GM13977 (cell line): ENCODE measurements around the gene ADCY2.

Experiments used
- DNase-seq: peaks from one replicate; pipeline ENCODE4 v3.0.0; 2012; ENCODE audit warnings: low spot score
- CTCF ChIP-seq: IDR thresholded peaks from 2 replicates; pipeline ENCODE4 v1.5.1; 2012; ENCODE audit warnings: mild to moderate bottlenecking, control low read depth; ENCODE audit not compliant: insufficient read depth; ENCODE audit errors: extremely low read depth, missing control alignments
- in situ Hi-C: fragments of 300-500 bp; cut with MboI; formaldehyde crosslinking; loops from one replicate; pipeline ENCODE4 v1.12.0; 2022; ENCODE audit warnings: low sequenced_read_pairs, low pct_unique_long_range_greater_than_20kb, mixed read lengths, inconsistent platforms; ENCODE audit not compliant: unreplicated experiment

Gene ADCY2

GRCh38 chr5:7473115-7473514 is 77.2 kb downstream of the ADCY2 start:
- in situ Hi-C loops = no loop called here
- no peak for DNase-seq
- TF ChIP-seq CTCF = no peak

- TF ChIP-seq CTCF = no peak
- no peak for DNase-seq
- in situ Hi-C loops = no loop called here
These were observed 77.8 kb downstream of the ADCY2 start for GRCh38 chr5:7473668-7474215.

GRCh38 chr5:7474821-7475403 is 79.0 kb downstream of the ADCY2 start:
- in situ Hi-C loops = no loop called here
- DNase-seq = no peak
- no peak for TF ChIP-seq CTCF

- in situ Hi-C loops = no loop called here
- TF ChIP-seq CTCF = no peak
- DNase-seq = no peak
These were observed 82.5 kb downstream of the ADCY2 start for GRCh38 chr5:7478459-7478858.

GRCh38 chr5:7488734-7489133 is 92.8 kb downstream of the ADCY2 start:
- in situ Hi-C loops = no loop called here
- DNase-seq = no peak
- no peak for TF ChIP-seq CTCF

- no peak for TF ChIP-seq CTCF
- DNase-seq = no peak
- in situ Hi-C loops = no loop called here
These were observed 96.4 kb downstream of the ADCY2 start for GRCh38 chr5:7492371-7492770.
